Stomach smooth muscle (tissue), 2 donors: ENCODE data around the gene ZFC3H1.

Experiments used
- H3K27ac ChIP-seq: one replicate; pipeline ENCODE4 v1.7.0; 2013; ENCODE audit warnings: mild to moderate bottlenecking, low read length, inconsistent platforms
- H3K27me3 ChIP-seq, 2 donors: one replicate each; pipeline ENCODE4 v1.7.0; 2013; ENCODE audit warnings: low read length in 2 of 2; ENCODE audit not compliant: insufficient read depth in 2 of 2, control insufficient read depth in 1 of 2
- H3K36me3 ChIP-seq, 2 donors: one replicate each; pipeline ENCODE4 v1.7.0; 2013; ENCODE audit warnings: low read length in 2 of 2; ENCODE audit not compliant: control insufficient read depth in 2 of 2, insufficient read depth in 2 of 2
- H3K4me1 ChIP-seq: one replicate; pipeline ENCODE4 v1.7.0; 2013; ENCODE audit warnings: low read length; ENCODE audit not compliant: control insufficient read depth, insufficient read depth
- H3K4me3 ChIP-seq, 2 donors: one replicate each; pipeline ENCODE4 v1.7.0; 2013; ENCODE audit warnings: low read length in 2 of 2
- H3K9ac ChIP-seq, 2 donors: one replicate each; pipeline ENCODE4 v1.7.0; 2013; ENCODE audit warnings: low read length in 2 of 2, mild to moderate bottlenecking in 1 of 2
- H3K9me3 ChIP-seq, 2 donors: one replicate each; pipeline ENCODE4 v1.7.0; 2013; ENCODE audit warnings: low read length in 2 of 2; ENCODE audit not compliant: control insufficient read depth in 2 of 2
- donor health status: healthy.
- donor health status: Pancreatic carcinoma.

The ZFC3H1 gene

DNA sequence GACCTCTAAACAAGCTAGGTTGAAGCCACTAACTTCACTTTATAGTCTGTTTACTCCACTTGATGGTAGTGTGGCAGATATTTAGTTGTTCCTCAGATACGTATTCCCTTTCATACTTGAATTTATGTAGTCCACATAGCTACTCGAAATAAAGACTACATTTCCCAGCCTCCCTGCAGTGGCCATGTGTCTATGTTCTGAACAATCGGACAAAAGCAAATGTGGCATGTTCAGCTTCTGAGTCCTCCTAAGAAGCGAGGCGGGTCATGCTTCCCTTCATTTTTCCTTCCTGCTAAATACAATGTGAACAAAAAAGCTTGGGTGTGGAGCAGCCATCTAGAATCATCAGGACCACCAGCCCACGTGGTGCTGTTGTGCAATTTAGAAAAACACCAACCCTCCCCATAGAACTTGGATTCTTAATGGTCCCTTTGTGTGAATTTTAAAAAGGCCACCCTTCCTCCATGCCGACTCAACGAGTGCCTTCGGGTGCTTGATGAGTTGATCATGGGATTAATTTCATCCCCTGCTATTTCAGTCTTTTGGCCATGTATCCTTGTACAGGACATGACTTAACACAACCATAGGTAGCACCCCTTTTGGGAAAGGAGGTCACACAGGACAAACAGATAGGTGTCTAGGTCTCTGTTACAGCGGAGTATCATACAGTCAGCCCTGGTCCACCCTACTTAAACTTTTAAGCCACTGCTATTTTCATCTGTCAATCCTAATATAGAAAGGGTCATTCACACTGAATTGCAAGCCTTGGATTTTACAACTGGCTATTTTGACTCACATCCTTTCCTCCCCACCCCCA, 60.7 kb downstream of the ZFC3H1 start:
- Histone ChIP-seq H3K36me3 (peaks cover 0 to 4% of the 10 kb centered on the region in 2 donors), H3K9me3 (no peaks in the 10 kb centered on the region), H3K27me3 (no peaks in the 10 kb centered on the region), H3K27ac (no peak overlapping the region), H3K4me3 (no peak overlapping the region), H3K9ac (no peak overlapping the region), H3K4me1 (no peaks in the 10 kb centered on the region)

DNA sequence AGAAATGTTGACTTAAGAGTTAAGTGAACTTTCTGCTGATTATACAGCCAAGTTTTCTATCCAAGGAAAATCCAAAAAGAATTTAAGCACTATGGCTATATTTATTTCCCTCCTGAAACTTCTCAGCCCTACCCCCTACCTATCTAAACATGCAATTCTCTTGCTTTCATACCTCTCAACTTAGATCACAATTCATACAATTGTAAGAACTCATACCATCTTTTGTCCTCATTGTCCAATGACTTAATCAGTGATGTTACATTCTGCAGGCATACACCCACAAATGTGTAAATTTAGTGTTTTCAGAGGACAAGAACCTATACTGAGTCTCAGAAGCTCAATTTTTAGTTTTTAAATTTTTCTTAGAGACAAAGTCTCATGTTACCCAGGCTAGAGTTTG, 62.1 kb downstream of the ZFC3H1 start:
- no peaks in the 10 kb centered on the region for H3K36me3 ChIP-seq
- H3K4me3 ChIP-seq, result no peak overlapping the region
- no peaks in the 10 kb centered on the region for H3K4me1 ChIP-seq
- H3K27ac ChIP-seq, result no peak overlapping the region
- H3K9me3 ChIP-seq, result no peaks in the 10 kb centered on the region
- H3K9ac ChIP-seq, result no peak overlapping the region
- no peaks in the 10 kb centered on the region for H3K27me3 ChIP-seq

DNA sequence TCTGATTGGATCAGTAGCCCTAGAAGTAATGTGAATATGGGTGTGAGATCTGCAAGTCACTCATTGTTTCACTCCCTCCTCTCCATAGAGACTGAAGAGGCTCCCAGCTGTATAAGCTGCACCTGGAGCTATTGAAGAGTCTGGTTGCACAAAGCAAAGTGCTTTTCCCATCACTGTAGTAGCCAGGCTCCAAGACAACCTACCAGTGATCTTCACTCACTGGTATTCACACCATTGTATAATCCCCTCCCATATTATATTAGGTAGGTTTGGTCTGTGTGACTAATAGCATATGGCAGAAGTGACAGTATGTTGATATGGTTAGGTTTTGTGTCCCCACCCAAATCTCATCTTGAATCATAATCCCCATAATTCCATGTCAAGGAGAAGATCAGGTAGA, 64.4 kb downstream of the ZFC3H1 start:
- Histone ChIP-seq H3K4me1 (no peaks in the 10 kb centered on the region), H3K27ac (no peak overlapping the region), H3K9ac (no peak overlapping the region), H3K9me3 (no peaks in the 10 kb centered on the region), H3K4me3 (no peak overlapping the region), H3K36me3 (no peaks in the 10 kb centered on the region), H3K27me3 (no peaks in the 10 kb centered on the region)

DNA sequence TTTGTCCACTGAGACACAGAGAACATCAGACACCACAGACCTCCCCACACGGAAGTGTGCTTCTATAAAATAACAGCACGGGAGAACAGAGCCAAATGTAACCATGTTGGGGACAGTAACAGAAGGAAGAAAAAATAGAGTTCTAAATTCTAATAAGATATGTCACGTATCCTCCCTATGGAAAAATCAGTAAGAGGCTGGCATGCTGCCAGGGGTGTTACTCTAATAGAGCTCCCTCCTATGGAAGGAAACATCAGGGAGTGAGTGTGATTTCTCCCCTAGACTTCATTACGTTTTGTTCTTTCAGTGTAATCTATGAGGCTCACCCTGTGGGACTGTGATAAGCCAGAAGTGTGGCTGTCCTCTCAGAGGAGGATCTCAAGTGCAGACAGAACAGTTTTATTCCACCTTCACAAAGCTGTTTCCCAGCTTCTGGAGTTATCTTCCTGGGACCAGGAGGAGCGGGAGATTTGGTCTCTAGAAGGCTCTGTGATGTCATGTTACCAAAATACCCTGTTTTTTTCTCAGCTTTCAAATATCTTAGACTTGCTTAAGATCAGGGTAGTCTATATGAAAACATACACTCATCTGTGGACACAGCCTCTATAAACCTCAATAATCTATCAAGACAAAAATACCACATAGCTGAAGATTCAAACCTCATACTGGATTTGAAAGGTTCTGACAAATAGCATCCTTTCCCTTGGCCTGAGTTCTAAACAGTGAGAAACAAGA, 69.3 kb downstream of the ZFC3H1 start:
- H3K9ac ChIP-seq, result no peak overlapping the region
- no peaks in the 10 kb centered on the region for H3K36me3 ChIP-seq
- no peaks in the 10 kb centered on the region for H3K4me1 ChIP-seq
- H3K9me3 ChIP-seq, result no peaks in the 10 kb centered on the region
- no peak overlapping the region for H3K27ac ChIP-seq
- H3K4me3 ChIP-seq, result no peak overlapping the region
- peaks cover 5 to 6% of the 10 kb centered on the region in 2 donors for H3K27me3 ChIP-seq

DNA sequence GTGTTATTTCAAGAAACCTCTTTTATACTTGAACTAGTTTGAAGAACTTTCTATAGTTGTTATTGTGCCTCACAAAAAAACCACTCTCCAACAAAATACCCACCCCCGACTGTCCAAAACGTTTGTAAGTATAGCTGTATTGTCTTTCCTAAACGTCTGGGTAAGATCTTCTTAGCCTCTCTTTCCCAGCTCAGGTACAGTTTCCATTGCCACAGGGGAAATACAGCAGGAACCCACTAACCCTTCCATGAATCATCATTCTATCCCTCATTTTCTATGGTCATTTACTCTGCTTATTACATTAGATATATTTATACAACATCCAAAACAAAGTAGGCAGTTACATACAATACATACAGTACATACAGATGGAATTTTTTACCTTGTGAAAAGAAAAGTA, 70.8 kb downstream of the ZFC3H1 start:
- H3K9me3 ChIP-seq, result no peaks in the 10 kb centered on the region
- no peaks in the 10 kb centered on the region for H3K4me1 ChIP-seq
- H3K27ac ChIP-seq, result no peak overlapping the region
- no peak overlapping the region for H3K4me3 ChIP-seq
- no peaks in the 10 kb centered on the region for H3K36me3 ChIP-seq
- H3K9ac ChIP-seq, result no peak overlapping the region
- peaks cover 5 to 6% of the 10 kb centered on the region in 2 donors for H3K27me3 ChIP-seq

DNA sequence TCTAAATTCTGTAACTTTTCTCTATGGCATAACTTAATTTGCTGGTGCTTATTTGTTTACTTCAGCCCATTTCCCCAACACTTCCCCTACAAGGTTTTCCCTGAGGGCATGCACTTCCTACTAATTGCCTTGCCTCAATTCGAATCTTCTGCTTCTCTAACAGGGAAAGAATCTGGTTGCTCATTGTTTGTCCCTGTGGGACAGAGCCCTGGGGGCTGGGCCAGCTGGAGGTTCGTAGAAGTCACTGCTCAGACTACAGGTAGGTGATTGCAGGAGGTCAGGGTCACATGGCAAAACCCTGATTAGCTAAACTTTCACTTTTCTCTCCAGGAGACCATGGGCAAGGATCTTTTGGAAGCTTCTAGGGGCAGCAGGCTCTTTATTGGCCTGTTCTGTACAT, 72.0 kb downstream of the ZFC3H1 start:
- H3K4me3 ChIP-seq, result no peak overlapping the region
- H3K4me1 ChIP-seq, result no peaks in the 10 kb centered on the region
- H3K27ac ChIP-seq, result no peak overlapping the region
- peaks cover 5 to 6% of the 10 kb centered on the region in 2 donors for H3K27me3 ChIP-seq
- no peaks in the 10 kb centered on the region for H3K9me3 ChIP-seq
- no peak overlapping the region for H3K9ac ChIP-seq
- H3K36me3 ChIP-seq, result no peaks in the 10 kb centered on the region

DNA sequence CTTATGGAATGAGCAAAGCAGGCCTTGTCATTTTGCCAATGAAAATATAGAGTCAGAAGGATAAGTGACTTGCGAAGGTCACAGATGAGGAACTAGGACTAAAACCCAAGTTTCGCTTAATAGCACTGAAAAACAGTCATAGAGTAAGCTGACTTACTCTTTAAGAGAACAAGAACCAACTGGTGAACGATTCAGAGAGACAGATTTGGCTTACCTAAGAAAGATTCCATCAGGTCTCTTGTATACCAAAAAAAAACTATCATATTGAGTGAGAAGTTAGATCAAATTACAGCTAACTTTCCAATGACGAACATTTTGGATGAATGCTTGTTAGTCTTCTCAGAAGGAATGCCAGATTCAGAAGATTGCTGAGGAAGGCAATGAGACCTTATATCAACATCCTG, 74.2 kb downstream of the ZFC3H1 start:
- no peaks in the 10 kb centered on the region for H3K36me3 ChIP-seq
- H3K9me3 ChIP-seq, result no peaks in the 10 kb centered on the region
- peaks cover 5 to 6% of the 10 kb centered on the region in 2 donors for H3K27me3 ChIP-seq
- H3K9ac ChIP-seq, result no peak overlapping the region
- no peaks in the 10 kb centered on the region for H3K4me1 ChIP-seq
- no peak overlapping the region for H3K27ac ChIP-seq
- no peak overlapping the region for H3K4me3 ChIP-seq

DNA sequence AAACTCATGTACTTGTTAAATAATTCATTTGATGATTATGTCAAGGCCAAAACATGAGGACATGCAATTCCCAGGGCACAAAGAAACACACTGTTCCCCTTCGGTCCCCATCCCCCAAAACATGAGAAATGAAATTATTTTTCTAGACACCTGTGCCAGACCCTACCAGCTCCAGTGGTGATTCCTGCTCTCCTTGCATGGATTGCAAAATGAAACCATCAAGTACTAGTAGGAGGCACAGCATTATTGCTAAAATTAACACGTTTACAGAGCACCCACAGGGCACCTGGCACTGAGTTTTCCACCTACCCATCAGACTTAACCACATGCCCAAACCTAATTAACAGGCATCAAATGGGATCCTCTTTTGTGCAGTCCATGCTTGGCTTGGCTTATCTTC, 76.6 kb downstream of the ZFC3H1 start:
- Histone ChIP-seq H3K9ac (no peak overlapping the region), H3K4me1 (no peaks in the 10 kb centered on the region), H3K4me3 (no peak overlapping the region), H3K36me3 (no peaks in the 10 kb centered on the region), H3K9me3 (no peaks in the 10 kb centered on the region), H3K27me3 (peaks cover 0 to 6% of the 10 kb centered on the region in 2 donors), H3K27ac (no peak overlapping the region)

DNA sequence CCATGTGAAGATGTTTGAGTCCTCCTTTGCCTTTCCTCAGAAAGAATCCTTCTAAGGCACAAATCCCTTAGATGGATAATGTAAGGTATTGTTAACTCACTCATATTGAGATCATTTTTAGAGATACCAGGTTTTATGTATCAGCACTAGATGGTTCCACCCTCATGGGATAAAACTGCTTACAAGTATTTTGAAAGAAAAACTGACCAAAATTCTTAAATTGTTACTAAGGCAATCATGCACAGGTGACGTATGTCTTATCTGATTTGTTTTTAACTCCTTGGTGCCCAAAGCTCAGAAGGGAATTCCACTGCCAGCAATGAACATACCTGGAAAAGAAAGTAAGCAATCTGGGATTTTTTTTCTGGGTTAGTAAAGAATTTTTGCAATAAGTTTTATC, 78.4 kb downstream of the ZFC3H1 start:
- Histone ChIP-seq H3K27ac (no peak overlapping the region), H3K4me3 (no peak overlapping the region), H3K4me1 (no peaks in the 10 kb centered on the region), H3K9ac (no peak overlapping the region), H3K36me3 (no peaks in the 10 kb centered on the region), H3K27me3 (no peaks in the 10 kb centered on the region), H3K9me3 (no peaks in the 10 kb centered on the region)

DNA sequence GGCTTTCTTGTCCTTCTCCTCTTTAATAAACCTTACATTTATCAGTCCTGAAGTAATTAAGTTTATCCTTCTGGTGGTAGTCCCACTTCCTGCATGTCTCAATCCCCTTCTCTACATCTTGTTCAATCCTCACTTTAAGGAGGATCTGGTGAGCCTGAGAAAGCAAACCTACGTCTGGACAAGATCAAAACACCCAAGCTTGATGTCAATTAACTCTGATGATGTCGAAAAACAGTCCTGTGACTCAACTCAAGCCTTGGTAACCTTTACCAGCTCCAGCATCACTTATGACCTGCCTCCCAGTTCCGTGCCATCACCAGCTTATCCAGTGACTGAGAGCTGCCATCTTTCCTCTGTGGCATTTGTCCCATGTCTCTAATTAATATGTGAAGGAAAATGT, 79.3 kb downstream of the ZFC3H1 start:
- no peaks in the 10 kb centered on the region for H3K4me1 ChIP-seq
- no peak overlapping the region for H3K4me3 ChIP-seq
- H3K36me3 ChIP-seq, result no peaks in the 10 kb centered on the region
- no peak overlapping the region for H3K9ac ChIP-seq
- no peak overlapping the region for H3K27ac ChIP-seq
- no peaks in the 10 kb centered on the region for H3K9me3 ChIP-seq
- H3K27me3 ChIP-seq, result no peaks in the 10 kb centered on the region

DNA sequence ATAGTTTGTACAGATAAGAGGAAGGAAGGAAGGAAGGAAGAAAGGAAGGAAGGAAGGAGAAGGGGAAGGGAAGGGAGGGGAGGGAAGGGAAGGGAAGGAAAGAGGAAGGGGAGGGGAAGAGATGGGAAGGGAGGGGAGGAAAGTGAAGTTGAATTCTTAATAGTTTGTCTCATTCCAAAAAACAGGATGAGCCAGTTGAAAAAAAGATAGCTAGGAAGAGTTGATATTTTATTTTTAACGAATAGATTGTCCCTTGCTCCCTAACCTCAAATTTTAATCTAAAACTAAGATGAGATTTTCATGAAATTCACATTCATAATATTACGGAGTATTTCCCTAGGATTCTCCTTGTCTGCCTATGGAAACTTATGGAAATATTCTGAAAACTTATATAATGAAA, 80.7 kb downstream of the ZFC3H1 start:
- H3K27me3 ChIP-seq, result no peaks in the 10 kb centered on the region
- H3K4me1 ChIP-seq, result no peaks in the 10 kb centered on the region
- no peak overlapping the region for H3K9ac ChIP-seq
- H3K9me3 ChIP-seq, result no peaks in the 10 kb centered on the region
- no peaks in the 10 kb centered on the region for H3K36me3 ChIP-seq
- H3K27ac ChIP-seq, result no peak overlapping the region
- no peak overlapping the region for H3K4me3 ChIP-seq
